ENCODE data around the gene KNCN.

The KNCN gene

DNA sequence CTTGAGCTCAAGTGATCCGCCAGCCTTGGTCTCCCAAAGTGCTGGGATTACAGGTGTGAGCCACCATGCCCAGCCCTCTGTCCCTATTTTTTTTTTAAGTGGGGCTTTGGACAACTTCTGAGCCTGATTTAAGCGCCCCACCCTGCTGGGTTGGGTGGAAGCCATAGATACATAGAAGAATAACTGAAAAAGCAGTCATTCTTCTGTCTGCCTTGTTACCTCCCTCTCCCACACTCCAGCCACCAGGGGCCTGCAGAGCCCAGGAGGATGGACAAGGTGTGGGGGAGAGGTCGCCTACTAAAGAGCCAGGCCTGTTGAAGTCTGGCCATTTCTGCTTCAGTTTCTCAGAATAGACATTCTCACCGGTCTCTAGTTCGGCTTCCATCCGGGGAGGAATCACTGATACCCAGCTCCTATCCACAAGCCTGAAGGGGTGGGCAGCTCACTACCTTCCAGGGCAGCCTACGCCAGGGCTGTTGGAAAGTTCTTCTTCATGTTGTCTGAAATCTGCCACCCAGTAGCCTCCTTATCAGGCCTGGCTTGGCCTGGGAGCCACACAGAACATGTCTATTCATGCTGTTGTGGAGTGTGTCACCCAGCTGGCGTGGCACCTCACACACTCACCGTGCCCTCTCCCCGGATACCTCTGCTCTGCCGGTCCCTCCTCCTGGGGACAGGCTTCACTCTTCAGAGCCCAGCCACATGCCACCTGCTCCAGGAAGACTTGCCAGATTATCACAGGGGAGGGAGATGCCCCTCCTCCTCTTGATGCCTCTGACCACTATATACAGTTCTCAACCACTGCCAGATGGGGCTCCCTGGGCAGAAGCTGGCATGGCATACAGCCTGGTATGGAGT is 27.7 kb downstream of the KNCN start:
- no peak for DNase-seq

DNA sequence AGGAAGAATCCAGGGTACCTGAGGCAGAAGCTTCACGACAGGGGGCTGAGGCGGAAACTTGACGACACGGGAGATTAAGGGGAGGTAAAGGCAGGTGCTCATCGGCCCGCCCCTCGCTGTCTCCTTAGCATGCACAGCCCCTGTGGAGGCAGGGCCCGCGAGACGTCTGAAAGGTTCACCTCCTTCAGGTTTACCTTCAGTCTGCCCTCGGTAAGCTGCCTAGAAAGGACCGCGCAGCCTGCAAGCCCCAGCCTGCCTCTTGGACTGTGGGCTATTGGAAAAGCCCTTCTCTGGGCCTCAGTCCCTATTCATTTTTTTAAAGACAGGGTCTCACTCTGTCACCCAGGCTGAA is 28.5 kb downstream of the KNCN start:
- no peak for DNase-seq

DNA sequence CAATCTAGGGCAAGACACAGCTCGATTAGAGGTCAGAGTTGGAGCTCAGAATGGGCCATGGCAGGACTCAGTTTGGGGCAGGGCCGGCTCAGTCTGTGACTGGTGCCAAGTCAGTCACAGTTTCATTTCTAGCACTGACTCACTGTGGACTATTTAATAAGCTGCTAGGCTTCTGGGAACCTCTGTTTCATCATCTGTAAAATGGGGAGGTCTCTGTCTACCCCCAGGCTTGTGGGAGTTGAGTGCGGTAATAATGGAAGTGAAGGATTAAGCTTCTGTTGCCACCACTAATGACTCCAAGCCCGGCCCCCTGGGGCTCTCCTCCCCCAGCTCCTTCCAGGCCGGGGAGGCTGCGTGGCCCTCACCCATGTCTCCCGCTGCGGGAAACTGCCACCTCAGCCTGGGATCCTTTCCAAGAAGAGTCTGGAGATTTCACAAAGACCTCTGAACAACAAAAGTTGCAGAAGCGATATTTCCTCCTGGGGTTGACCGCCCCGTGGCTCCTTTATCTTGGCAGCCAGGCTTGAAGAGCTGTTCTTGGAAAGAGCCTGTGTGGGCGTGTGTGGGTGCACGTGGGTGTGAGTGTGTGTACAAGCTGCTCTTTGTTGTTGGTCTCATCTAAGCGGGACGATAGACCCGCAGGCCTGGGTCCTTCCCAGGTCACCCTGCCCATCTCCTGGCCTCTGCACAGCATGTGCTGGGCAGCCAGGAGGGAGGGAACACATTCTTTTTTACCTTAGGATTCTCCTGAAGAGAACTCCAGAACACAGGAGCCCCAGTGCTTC is 29.1 kb downstream of the KNCN start:
- peak; percentile 76 to 80 for DNase-seq

DNA sequence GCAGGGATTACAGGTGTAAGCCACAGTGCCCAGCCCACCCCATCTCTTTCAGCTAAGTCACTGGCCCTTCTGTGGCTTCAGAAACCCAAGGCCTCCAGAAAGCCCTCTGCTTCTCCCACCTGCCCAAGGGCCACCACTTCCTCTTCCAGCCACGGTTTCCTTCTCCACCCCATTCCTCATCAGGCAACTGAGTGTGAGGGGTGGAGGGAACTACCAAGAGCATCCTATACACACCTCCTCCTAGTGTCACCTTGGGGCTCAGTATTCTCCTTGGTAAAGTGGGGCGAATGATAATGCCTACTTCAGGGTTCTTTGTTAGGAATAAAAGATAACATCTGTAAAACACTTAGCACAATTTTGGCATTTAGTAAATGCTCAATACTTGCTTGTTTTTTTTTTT is 30.0 kb downstream of the KNCN start:
- DNase-seq, result peak in 1 of 2 experiments; percentile 37

DNA sequence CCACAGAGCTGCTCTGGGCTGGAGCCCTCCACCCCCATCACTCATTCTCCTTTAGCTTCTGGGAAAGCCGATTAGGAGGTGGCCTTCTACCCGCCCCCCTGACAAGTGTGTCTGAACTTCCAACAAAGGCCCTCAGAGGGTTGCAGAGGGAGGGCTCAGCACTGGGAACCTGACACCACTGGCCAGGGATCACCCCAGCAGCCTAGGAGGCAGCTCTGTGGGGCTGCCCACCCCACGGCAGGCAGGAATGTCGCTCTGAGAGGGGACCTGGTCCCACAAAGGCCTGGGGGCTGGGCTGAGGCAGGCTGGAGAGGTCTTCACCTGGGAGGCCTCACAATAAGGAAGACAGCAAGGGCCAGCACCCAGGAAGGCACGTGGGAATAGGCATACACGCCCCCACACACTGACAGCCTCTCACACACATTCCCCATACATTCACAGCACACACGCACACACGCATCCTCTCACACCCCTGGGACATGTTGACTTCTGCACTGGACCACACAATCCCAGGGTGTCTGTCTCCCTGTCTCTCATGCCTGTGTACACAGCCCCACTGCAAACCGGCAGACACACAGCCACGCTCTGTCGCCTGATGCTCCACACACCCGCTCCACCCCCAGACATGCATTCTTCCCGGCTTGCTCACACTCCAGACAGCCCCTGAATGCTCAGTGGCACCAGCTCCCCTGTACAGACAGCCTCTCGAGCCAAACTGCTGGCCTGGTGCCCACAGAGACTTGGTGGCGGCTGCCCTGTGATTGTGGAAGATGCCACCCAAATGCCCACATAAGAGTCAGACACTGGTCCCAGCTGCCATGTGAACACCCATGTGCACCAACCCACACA is 31.2 kb downstream of the KNCN start:
- DNase-seq, result no peak

DNA sequence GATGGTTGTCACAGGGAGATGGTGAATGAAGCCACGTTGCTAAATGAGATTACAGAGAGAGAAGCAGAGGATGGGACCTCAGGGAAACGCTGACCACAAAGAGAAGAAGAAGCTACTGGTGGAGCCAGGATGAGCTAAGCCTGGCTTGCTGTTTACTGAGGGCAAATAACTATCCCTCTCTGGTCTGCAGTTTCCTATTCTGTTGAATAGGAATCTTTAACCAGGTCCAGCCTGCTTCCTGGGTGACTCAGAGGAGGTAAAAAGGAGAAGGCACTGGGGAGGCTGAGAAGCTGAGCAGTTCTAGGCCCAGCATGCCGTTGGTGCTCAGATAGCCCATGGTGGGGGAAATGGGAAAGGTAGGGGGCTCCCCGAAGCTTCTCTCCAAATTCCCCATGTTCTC is 32.2 kb downstream of the KNCN start:
- DNase-seq, result no peak

DNA sequence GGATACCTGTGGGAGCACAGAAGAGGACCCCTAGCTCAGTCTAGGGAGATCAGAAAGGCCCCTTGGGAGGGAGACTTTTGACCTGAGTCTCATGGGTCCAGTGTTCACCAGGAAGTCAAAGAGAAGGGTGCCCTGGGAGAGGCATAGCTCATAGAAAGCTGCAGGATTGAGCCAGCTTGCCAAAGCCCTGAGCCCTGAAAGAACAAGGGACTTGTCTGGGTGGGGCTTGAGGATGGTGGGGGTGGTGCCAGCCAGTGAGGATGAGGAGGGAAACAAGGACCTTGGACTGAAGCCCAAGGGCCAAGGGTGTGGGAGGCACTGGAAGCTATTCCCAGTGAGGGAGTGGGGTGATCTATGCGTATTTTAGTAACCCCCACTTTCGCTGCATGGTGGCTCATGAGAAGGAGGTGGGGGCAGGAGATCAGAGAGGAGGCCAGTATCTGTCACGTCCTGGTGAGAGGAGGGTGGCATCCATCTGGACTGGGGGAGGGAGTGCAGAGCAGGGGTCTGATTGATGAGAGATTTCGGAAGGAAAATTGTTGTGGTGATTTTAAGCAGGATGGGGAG is 33.4 kb downstream of the KNCN start:
- no peak for DNase-seq

DNA sequence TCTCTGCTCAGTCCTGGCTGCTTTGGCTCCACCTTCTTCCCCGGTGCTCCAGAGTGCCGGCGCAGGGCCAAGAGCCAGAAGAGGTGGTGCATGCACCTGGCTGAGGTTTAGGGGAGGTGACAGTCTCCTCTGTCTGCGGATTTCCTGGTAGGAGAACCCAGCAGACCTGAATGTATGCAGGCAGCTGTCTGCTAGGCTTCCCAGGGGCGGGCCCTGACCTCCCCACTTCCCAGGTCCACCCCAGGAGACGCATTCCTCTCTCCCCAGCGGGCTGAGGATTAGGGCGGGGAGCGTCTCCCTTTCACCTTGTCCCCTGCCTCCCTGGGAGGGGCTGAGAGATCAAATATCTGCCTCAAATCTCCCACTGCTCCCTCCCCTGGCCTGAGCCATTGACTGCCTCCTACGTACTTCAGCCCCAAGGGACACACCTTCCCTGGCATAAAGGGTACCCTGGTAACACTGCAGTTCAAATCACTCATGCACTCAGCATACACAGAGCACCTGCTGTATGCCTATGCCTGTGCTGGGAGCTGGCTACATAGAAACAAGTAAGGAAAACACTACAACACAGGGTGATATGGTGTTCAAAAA is 34.3 kb downstream of the KNCN start:
- DNase-seq, result no peak

DNA sequence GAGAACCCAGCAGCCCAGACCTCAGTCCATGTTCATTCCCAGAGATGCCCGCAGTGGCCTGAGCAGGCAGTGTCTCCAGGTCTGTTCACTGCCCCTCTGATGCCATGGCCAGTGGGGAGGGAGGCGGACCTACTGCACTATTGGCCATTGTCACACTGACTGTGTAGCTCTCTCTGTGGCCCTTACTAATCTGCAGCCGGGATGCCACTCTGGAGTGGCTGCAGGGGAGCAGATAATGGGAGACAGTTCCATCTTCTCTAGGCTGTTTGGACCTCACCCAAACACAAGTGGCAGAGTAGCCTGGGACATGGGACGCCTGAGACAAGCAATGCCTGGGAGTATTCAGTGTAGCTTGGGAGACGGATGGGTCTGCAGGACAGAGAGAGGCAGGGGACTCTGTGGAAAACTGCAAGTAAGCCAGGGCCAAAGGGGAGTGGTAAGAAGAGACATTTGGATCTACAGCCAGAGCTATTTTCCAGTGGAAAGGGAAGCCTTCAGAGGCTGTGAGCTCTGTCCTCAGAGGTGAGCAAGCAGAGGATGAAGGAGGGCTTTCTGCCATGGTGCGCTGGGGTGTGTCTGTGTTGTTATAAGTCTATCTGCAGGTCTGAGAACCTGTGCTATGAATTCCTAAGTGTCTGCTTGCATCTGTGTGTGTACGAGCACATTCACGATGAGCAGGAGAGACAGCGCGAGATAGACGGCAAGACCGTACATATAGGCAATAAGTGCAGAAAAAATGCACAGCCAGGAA is 35.1 kb downstream of the KNCN start:
- DNase-seq, result no peak

DNA sequence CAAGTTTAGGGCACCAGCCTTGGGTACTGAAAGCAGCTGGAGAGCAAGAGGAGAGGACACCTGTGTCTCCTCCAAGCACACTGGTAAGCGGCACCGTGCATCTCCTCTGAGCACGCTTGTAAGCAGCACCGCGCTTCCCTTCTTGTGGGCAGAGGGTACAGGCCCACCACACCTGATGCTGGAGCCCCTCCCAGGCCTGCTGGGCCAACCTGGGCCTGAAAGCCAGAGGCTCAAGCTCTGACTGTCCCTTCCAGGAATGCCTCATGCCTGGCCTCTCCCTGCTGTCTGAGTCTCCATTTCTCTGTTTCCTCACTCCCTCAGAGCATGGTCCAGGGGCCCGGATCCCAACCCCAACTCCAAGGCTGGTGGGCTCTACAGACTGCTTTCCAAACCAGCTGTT is 35.9 kb downstream of the KNCN start:
- no peak for DNase-seq

DNA sequence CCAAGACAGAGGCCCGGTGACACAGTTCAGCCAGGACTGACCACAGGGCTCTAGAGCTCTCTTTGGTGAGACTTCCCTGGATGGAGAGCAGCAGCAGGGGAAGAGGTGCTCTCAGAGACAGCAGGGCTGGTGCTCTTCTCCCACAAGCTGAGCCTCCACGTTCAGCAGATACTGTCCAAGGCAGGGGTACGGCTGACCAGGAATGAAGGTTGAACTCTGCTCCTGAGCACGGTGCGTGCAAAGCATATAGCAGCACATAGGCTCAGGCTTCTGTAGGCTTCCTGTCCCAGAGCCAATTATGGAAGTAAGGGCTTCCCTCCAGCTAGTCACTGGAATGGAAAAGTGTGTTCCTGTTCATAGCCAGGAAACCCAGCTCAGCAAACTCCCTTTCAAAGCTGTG is 37.9 kb downstream of the KNCN start:
- no peak for DNase-seq

DNA sequence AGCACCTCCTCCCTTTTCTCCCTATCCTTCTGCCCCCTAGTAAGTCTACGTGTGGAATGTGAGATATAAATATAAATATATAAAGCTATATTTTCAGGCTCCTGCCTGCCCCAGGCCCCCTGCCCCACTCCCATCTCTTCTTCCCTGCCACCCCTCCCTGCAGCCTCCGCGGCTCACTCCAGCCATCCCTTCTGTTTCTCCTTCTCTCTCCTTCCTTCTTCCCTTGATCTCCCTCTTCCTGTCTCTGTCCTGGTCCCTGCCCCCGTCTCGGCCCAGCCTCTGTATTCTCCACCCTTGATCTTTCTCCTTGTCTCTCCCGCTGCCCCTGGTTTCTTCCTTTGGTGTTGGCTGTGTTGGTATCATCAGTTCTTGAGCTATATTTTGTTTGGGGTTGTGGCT is 38.7 kb downstream of the KNCN start:
- DNase-seq, result no peak

DNA sequence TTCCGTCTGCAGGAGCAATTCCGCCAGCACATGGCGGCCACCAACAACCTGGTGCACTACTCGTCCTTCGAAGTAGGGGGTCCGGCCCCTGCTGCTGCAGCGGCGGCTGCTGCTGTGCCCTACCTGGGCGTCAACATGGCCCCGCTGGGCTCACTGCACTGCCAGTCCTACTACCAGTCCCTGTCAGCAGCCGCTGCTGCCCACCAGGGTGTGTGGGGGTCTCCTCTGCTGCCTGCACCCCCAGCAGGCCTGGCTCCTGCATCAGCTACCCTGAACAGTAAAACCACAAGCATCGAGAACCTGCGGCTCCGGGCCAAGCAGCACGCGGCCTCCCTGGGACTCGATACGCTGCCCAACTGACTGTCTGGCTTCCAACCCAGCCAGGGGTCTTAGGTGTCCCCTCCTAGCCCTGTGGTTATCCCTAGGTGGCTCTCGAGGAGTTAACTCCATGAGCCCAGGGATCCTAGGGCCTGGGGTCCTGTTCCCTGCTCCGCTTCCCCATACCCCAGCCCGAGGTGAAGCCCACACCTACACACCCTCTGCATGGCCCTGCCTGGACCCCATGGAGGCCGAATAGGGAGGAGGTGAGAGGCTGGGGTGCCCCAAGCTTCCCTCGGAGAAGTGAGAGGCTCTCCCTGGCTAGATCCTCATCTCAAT is 39.2 kb downstream of the KNCN start:
- DNase-seq, result no peak

DNA sequence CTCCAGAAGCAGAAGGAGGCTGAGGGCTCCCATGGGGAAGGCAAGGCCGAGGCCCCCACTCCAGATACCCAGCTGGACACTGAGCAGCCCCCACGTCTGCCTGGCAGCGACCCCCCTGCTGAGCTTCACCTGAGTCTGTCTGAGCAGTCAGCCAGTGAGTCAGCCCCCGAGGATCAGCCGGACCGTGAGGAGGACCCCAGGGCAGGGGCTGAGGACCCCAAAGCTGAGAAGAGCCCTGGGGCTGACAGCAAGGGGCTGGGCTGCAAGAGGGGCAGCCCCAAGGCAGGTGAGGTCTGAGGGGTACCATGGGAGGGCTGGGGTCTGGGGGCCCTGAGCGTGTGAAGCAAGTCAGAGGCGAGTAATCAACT is 40.5 kb downstream of the KNCN start:
- DNase-seq, result no peak

DNA sequence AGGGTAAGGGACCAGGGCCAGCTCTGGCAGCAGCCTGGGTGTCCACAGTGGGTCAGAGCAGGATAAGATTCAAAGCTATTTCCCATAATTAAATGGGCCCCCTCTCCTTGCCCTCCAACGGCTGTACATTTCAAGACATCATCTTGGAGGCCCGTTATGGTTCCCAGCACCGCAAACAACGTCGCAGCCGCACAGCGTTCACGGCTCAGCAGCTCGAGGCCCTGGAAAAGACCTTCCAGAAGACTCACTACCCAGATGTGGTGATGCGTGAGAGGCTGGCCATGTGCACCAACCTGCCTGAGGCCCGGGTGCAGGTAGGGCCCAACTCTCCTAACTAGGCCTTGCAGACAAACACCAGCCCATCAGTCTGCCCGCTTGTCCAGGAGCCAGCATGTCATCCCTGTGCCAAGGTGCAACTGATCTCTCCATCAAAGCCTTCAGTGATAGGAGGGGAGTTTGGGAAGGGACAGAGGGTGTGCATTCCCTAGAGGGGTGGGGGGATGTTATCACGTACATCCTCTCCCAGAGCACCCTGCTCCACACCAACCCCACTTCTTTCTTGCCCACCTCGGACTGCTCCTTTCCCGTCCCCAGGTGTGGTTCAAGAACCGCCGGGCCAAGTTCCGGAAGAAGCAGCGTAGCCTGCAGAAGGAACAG is 41.0 kb downstream of the KNCN start:
- DNase-seq, result no peak

DNA sequence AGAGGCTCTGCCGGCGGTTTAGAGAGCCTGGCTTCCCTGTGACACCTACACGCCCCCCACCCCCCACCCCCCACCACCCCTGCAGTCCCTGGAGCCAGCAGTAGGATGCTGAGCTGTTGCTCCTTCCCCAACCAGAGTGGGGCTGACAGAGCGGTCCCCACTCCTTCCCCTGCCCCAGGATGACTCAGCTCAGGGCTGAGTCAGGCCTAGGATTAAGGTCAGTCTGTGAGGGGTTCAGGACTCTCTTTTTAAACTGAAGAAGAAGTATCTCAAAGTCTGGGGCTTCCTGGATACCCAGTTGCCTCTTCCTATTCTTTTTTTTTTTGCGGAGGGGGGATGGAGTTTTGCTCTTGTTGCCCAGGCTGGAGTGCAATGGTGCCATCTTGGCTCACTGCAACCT is 42.7 kb downstream of the KNCN start:
- DNase-seq, result no peak

DNA sequence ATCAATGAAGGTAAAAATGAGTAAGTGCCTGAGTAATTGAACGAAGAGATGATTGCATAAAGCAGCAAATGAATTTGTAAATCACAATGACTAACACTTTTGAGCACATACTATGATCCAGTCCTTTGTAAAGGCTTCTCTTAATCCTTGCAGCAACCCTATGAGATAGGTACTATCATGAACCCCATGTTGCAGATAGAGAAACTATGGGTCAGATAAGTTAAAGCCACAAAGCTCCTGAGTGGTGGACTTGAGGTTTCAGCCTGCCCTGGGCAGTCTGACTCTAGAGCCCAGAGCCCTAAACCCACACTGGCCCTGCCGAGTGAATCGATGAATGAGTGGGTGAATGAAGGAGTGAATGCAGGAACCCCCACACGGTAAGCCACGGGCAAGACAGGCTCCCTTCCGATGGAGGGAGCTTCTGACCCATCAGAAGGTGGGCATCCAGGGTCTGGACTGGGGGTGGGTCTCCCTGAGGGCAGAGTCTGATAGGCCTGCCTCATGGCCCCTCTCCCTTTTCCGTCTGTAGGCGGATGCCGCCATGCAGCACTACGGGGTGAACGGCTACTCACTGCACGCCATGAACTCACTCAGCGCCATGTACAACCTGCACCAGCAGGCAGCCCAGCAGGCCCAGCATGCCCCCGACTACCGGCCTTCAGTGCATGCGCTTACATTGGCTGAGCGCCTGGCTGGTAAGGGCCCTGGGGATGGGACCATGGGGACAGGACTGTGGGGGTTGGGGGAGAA is 44.8 kb downstream of the KNCN start:
- no peak for DNase-seq

DNA sequence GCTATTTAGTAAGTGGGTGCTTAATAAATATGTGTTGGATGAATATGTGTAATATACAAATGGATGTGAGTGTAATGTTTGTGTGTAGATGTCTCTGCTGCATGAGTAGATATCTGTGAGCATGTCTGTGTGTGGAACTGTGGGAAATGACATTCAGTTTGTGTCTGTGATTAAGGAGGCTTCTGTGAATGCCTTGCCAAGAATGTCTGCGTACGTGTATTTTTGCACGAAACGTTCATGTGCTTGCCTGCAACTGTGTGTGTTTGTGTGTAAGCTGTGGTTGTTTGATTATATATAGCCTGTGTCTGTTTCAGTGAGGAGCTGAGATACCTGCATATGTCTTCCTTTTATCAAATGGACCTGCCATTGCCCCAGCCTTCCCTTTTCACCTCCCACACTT is 48.0 kb downstream of the KNCN start:
- DNase-seq, result no peak

DNA sequence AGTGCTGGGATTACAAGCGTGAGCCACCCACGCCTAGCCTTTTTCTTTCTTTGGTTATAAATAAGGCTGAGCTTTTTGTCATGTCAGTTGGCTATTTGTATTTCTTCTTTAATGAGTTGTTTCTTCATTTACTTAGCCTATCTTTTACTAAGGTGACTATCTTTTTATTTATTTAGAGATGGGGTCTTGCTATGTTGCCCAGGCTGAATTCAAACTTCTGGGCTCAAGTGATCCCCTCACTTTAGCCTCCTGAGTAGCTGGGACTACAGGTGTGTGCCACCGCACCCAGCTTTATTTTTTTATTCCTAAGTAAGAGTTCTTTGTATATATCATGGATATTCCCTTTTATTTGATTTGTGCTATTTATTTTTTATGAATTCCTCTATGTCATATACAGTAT is 49.9 kb downstream of the KNCN start:
- DNase-seq, result no peak

DNA sequence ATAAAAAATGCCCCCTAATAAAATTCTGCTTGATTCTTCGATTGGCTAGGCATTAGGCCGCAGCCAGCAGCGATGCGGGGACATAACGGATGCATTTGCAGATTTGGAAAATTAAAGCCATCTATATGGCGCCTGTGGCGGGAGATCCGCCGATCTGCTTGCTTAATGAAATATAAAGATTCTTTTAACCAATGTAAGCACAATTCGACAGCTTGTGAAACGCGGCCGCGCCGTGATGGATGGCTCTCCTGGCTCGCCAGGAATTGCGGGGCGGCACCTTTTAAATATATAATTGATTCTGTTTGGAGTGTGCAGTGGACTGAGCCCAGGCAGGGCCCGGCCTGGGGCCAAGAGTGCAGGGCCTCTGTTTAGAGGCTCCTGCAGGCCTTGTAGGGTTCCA is 53.8 kb downstream of the KNCN start:
- no peak for DNase-seq

Data from Kasumi-1 (cell line).